Adipocyte (in vitro differentiated cells): Measurements from ENCODE around the gene PNLDC1.
"Not testable (repeated sequence)": the region's sequence is repeated elsewhere in the genome, so short reads cannot be mapped to it uniquely, and the experiment has no call there.

Source experiments
- DNase-seq: peaks from one replicate; pipeline ENCODE4 v3.0.0-alpha.2; 2015; ENCODE audit warnings: low read depth
- H3K27me3 ChIP-seq: replicated peaks from 2 replicates; pipeline ENCODE4 v1.7.0; 2013; ENCODE audit warnings: mild to moderate bottlenecking, low read length, moderate library complexity; ENCODE audit not compliant: control insufficient read depth, insufficient read depth
- H3K36me3 ChIP-seq: 2 replicates; pipeline ENCODE4 v1.7.0; 2013; ENCODE audit warnings: low read length, mild to moderate bottlenecking, moderate library complexity; ENCODE audit not compliant: control insufficient read depth, insufficient read depth, severe bottlenecking
- H3K4me1 ChIP-seq: 2 replicates; pipeline ENCODE4 v1.7.0; 2013; ENCODE audit warnings: mild to moderate bottlenecking, low read length, moderate library complexity; ENCODE audit not compliant: control insufficient read depth, insufficient read depth
- H3K4me3 ChIP-seq: 2 replicates; pipeline ENCODE4 v1.7.0; 2013; ENCODE audit warnings: mild to moderate bottlenecking, low read length, moderate library complexity
- H3K9ac ChIP-seq: 2 replicates; pipeline ENCODE4 v1.7.0; 2013; ENCODE audit warnings: mild to moderate bottlenecking, low read length, moderate library complexity
- H3K9me3 ChIP-seq: 2 replicates; pipeline ENCODE4 v1.7.0; 2013; ENCODE audit warnings: mild to moderate bottlenecking, low read length, moderate library complexity; ENCODE audit not compliant: control insufficient read depth

The PNLDC1 gene

GRCh38 chr6:159860482-159860881 lies 60.4 kb downstream of the PNLDC1 start:
- Histone ChIP-seq H3K4me3 (no peak overlapping the region), H3K9ac (no peak overlapping the region), H3K27me3 (no peaks in the 10 kb centered on the region), H3K36me3 (no peaks in the 10 kb centered on the region), H3K9me3 (peaks cover 5% of the 10 kb centered on the region), H3K4me1 (no peaks in the 10 kb centered on the region)
- DNase-seq = no peak

- peaks cover 3% of the 10 kb centered on the region for H3K9me3 ChIP-seq
- no peak overlapping the region for H3K9ac ChIP-seq
- no peak for DNase-seq
- no peaks in the 10 kb centered on the region for H3K27me3 ChIP-seq
- H3K36me3 ChIP-seq = no peaks in the 10 kb centered on the region
- H3K4me1 ChIP-seq = no peaks in the 10 kb centered on the region
- no peak overlapping the region for H3K4me3 ChIP-seq
Observed at GRCh38 chr6:159862103-159862502, 62.0 kb downstream of the PNLDC1 start.

DNA sequence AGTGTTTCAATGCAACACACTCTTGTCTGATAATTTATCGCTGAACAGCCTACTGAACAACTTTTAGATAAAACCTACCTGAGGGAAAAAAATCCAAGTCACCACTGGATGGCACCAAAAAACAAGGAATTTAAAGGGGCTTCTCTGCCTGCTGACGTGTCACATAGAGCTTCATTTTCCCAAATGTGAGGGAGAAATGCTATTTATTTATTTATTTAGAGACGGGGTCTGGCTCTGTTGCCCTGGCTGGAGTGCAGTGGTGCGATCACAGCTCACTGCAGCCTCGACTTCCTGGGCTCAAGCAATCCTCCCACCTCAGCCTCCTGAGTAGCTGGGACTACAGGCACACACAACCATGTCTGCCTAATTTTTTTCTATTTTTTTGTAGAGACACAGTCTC lies 63.3 kb downstream of the PNLDC1 start:
- not testable (repeated sequence) for H3K36me3 ChIP-seq, H3K9ac ChIP-seq, H3K27me3 ChIP-seq, H3K4me3 ChIP-seq, H3K4me1 ChIP-seq, H3K9me3 ChIP-seq
- peak; percentile 90 for DNase-seq

DNA sequence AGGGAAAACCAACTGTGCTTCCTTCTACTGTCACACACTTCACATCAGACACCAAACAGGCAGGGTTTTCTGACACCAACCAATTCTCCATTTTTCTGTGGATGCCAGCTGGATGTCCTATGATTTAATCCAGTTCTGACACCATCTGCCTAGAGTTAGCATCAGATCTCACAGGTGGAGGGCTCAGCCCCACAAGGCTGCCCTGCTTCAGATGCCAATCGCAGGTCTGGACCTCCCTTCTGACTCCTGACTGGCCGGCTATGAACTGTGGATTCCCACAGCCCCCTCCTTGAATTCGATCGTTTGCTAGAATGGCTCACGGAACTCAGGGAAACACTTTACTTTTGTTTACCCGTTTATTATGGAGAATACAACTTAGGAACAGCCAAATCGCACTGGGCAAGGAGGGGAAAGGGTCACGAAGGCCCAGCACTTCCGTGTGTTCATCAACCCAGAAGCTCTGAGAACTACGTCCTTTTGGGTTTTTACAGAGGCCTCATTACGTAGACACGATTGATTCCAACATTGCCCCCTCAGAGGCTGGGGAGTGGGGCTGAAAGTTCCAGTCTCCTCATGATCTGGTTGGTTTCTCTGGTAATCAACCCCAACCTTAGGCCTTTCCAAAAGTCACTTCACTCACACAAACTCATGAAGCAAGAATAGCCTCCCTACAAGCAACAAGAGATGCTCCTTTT lies 65.3 kb downstream of the PNLDC1 start:
- no peak for DNase-seq
- Histone ChIP-seq H3K27me3 (no peaks in the 10 kb centered on the region), H3K9ac (no peak overlapping the region), H3K36me3 (no peaks in the 10 kb centered on the region), H3K9me3 (peaks cover 6% of the 10 kb centered on the region), H3K4me3 (no peak overlapping the region), H3K4me1 (no peaks in the 10 kb centered on the region)

- no peak overlapping the region for H3K9ac ChIP-seq
- H3K36me3 ChIP-seq = no peaks in the 10 kb centered on the region
- H3K4me1 ChIP-seq = no peaks in the 10 kb centered on the region
- no peaks in the 10 kb centered on the region for H3K27me3 ChIP-seq
- peaks cover 6% of the 10 kb centered on the region for H3K9me3 ChIP-seq
- no peak for DNase-seq
- no peak overlapping the region for H3K4me3 ChIP-seq
Observed at GRCh38 chr6:159866286-159867247, 66.5 kb downstream of the PNLDC1 start.
